ENCODE results near the gene SYT3.
A peak's percentile ranks its signal among the peaks of the same experiment; 100 is the strongest.

SYT3 gene

DNA sequence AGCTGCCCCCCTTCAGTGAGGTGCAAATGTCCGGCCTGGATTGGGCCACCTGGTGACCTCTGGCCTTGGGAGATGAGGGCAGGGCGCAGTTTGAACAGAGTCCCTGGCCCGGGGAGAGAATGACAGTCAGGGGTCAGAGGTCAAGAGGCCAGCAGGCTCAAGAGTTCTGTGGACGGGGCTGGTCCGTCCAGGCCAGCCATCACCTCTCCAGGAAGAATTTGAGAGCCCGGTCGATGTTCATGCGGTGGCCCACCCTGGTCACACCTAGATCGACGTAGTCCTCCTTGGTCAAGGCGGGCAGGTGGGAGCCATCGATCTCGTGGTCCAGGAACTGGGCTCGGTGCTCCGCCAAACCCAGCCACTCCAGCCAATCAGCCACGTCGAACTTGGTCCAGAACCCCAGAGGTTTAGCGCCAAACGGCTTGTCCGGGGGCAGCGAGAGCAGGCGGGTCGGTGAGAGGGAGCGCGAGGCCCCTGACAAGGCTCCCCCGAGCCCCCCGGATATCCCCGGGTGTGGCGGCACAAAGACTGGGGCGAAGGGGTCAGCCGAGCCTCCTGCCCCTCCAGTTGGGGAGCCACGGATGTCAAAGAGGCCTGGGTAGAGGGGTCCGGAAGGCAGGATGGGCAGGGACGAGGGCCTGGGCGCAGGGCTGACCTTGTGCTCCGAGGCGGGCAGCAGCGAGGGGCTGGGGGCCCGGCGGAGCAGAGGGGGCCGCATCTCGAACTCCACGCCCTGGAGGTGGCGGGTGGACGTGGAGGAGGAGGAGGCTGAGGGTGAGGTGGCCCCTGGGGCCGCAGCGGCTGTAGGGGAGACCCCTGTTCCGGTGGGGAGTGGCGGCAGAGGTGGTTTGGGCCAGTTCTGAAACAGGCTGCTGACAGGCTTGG, 22.3 kb upstream of the SYT3 start:
- DNase-seq (ENCODE audit: low spot score) = no peak

- no peak for DNase-seq (ENCODE audit: low spot score)
Measured at GRCh38 chr19:50661023-50661422, 21.3 kb upstream of the SYT3 start.

DNA sequence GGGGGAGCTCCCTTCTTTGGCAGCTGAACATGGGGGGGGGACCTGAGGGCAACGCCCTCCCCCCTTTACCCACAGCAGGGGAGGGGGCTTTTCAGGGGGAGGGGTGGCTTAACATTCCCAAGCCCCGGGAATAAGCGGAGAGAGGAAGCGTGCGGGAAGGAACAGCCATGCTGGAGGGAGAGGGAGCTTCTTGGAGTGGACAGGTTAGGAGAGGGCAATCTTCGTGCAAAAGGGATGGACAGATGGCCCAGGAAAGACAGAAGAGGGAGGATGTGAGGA, 20.3 kb upstream of the SYT3 start:
- DNase-seq (ENCODE audit: low spot score) = no peak

DNA sequence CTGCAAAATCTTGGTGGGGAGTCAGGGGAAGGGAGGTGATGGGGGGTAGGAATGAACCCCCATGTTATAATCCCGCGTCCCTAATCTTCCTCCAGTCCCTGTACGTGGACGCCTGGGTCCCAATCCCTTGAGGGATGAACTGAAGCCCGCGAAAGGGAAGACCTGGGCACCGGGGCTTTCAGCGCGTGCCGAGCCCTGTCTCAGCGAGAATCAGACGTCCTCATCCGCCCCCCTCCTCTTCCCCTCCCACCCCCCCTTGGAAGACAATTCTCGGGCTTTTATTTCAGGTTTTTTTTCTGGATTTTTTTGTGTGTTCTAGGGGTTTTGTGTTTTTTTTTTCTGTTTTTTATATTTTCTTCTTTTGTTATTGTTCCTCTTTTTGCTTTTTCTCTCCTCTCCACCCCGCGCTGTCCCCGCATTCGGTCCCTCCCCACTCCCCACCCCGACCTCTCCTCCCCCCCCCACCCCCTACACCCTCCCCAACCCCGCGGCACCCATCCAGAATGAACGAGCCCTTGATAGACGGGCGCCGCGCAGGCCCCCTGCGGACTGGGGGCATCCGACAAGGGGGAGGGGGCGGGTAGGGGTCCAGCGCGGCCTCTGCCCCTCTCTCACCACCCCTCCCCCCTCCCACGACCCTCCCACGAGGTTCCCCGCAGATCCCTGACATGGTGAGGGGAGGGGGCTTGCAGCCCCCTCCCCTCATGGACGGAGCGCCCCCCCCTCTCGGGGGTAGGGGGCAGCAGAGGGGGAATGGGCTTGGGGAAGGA, 19.8 kb upstream of the SYT3 start:
- DNase-seq (ENCODE audit: low spot score) = no peak

- DNase-seq (ENCODE audit: low spot score) = peak; percentile 74
Measured at GRCh38 chr19:50658441-50659317, 19.0 kb upstream of the SYT3 start.

DNA sequence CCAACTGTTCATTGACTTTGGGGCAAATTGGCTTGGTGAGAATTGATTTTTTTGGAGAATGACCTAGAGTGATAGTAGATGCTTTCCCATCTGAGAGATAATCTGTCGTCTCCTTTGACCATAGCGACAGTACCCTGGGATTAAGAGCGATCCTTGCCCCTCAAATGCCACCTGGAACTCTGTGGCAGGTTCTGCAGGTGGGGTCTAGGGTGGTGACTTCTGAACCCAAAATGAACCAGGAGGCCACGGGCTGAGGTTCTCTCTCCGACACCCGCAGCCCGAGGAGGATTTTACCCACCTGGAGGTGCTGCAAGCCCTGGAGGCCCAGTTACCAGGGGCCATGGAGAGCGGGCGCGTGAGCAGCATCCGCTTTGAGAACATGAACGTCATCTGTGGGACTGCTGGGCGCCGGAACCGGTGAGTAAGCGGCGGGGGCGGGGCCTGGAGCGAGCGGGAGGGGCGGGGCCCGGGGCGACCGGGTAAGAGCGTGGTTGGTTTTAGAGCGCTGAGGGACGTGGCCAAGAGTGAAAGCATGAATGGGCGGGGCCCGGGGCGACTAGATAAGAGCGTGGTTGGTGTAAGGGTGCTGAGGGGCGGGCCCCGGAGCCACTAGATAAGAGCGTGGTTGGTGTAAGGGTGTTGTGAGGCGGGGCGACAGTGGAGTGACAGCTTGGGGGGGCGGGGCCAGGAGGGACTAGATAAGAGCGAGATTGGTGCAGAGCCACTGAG, 18.2 kb upstream of the SYT3 start:
- peak; percentile 100 for DNase-seq (ENCODE audit: low spot score)

DNA sequence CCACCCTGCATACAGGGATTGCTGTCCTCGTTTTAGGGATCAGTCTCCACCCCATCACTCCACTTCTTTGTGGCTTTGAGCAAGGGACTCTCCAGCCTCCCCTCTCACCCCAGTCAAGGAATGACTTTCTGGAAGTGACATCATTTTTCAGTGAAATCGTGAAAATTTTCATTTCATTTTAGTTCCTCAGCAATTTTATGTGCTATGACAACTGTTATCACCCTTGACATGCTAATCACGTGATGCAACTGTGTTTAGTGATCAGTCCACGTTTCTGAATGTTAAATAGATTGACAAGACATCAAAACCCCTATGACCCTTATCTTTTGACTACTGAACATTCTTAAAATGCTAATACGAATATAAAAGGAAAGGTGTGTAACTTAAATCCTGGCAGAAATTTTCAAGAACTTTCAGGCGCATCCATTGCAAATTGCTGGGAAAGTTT, 17.6 kb upstream of the SYT3 start:
- DNase-seq (ENCODE audit: low spot score) = no peak

DNA sequence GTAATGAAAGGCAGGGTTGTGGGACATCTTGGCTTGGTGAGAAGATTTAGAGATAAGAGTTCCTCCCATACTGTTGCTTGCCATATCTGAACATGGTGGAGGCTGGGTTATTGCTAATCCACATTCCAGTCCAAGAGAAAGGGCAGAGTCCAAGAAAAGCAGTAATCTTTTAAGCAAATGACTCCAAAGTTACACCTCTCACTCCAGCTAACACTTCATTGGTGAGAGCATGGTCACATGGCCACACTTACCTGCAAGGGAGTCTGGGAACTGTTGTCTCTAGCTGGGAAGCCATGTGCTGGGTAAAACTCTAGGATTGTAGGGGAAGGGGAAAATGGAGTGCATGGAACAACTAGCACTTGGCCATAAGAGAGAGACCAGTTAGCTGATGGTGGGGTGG, 15.2 kb upstream of the SYT3 start:
- no peak for DNase-seq (ENCODE audit: low spot score)

- no peak for DNase-seq (ENCODE audit: low spot score)
Measured at GRCh38 chr19:50652722-50653121, 13.0 kb upstream of the SYT3 start.

DNA sequence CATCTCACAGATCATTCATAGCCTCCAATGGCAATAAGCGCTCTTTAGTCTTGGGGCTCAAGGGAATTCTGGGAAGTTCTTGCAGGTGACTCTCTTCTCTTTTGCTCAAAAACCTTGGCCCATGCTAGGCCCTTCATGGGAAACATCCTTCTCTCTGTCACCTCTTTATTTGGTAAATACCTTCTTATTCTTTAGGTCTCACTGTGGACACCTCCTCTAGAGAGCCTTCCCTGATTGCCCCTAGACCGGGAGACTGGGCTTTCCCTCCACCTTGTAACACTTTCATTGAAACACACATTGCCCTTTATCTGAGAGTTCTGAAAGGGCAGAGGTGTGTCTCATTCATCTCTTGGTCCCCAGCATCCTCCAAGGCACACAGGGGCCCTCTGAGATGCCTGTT, 11.5 kb upstream of the SYT3 start:
- no peak for DNase-seq (ENCODE audit: low spot score)

GRCh38 chr19:50649433-50650391, 10.0 kb upstream of the SYT3 start, which contains the start of gene C19orf81:
TSS of gene C19orf81 (plus strand) at chr19:50649445. CDS start at chr19:50649445, 0 bp downstream.
- DNase-seq (ENCODE audit: low spot score) = peak; percentile 21

DNA sequence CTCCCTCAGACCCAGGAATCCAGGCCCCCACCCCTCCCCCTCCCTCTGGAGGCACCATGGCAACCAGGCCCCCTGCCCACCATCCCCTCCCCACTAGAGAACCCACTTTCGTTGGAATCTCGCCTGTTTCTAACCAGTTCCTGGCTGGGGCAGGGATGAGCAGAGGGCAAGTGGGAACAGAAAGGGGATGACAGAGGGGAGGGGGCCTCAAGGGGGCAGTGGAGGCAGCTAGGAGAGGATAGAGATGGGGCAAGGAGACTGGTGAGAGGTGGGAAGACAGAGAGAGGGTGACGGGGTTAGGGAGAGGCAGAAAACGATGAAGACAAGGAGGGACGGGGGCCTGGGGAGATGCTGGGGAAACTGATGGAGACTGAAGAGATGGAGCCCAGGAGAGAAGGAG, 9.0 kb upstream of the SYT3 start:
- no peak for DNase-seq (ENCODE audit: low spot score)

GRCh38 chr19:50647879-50648615, 8.4 kb upstream of the SYT3 start:
- DNase-seq (ENCODE audit: low spot score) = no peak

GRCh38 chr19:50646074-50646807, 6.6 kb upstream of the SYT3 start:
- DNase-seq (ENCODE audit: low spot score) = peak; percentile 44

- DNase-seq (ENCODE audit: low spot score) = no peak
Measured at GRCh38 chr19:50645107-50645506, 5.4 kb upstream of the SYT3 start.

- DNase-seq (ENCODE audit: low spot score) = no peak
Measured at GRCh38 chr19:50644315-50644915, 4.7 kb upstream of the SYT3 start.

DNA sequence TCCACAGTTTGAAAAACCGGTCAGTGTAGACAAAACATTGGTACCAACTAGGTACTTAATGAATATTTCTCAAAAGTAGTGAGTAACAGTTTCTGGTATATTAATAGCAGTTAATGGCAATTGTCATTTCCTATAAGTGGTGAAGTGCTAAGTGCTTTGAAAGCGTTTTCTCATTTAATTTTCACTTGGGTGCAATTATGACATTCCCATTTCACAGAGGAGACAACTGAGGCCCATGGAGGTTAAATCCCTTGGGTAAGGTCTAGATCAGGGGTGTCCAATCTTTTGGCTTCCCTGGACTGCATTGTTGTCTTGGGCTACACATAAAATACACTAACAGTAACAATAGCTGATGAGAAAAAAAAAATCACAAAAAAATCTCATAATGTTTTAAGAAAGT, 687 bp upstream of the SYT3 start:
- DNase-seq (ENCODE audit: low spot score) = no peak

- DNase-seq (ENCODE audit: low spot score) = no peak
Measured at GRCh38 chr19:50638600-50638999, 1.1 kb downstream of the SYT3 start.
